Measurements from ENCODE around the gene RARG.

The RARG gene

DNA sequence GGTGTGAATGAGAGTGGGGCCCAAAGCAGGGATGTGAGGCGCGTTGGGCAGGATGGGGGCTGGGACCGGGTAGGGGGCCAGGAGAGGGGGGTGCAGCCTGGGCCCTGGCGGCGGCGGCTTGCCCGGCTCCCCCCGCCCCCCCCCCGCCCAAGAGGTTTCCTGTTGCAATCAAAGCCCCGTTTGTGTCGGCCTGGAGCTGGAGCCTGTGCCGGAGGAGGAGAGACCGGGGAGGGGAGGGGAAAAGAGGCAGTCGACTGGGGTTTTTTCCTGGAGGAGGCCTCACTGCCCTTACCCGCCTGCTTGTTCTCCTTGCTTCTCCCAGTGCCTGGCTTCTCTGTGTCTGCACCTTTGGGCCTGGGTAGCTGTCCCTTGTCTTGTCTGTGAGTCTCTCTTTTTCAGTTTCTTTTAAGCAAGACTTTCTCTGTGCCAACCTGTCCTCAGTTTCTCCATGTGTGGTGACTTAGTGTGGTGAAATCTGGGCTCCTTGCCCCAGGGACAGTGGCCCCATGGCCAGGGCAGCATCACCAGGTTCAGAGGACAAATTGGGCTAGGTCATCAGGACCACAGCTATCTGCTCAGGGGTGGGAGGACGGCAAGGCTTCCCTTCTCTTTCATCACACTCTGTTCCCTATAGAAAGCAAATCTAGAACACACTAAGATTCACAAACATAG lies 8.5 kb downstream of the RARG start:
- H3K36me3 ChIP-seq (ENCODE audit: control insufficient read depth, insufficient read depth, low read length) = no peaks in the 10 kb centered on the region
- no peaks in the 10 kb centered on the region for H3K9me3 ChIP-seq (ENCODE audit: control insufficient read depth, insufficient read depth, low read length)
- H3K4me3 ChIP-seq (ENCODE audit: low read length) = no peak overlapping the region
- peaks cover 28% of the 10 kb centered on the region for H3K4me1 ChIP-seq (ENCODE audit: control insufficient read depth, insufficient read depth, low read length)
- H3K27ac ChIP-seq (ENCODE audit: low read length) = no peak overlapping the region
- H3K27me3 ChIP-seq (ENCODE audit: control insufficient read depth, insufficient read depth, low read length) = no peaks in the 10 kb centered on the region; the same call in 1 of the 2 replicates
- no peak for DNase-seq (ENCODE audit: low read depth, low spot score)
- WGBS (ENCODE audit: insufficient coverage, insufficient read length) = no CpG with 5 or more reads among the region's 16 CpGs

DNA sequence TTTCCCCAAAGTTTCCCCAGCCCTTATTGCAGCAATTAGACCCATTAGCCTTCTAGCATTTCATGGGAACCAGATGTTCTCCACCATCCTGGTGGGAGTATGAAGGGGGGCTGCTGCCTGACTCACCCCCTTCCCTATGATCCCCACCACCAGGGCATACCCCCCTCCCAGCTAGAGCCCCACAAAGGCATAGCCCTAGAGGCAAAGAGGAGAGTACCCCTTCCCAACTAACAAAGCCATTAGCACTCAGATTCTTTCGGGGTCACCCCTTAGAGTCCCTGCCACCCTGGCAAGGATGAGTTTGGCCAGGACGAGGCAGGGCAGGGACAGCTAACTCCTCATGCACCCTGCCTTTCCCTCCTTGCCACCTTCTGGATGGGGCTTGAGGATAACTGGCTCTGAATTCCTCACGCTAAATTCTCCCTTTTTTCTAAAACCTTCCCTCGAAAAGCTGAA lies 9.2 kb downstream of the RARG start:
- no peak overlapping the region for H3K4me3 ChIP-seq (ENCODE audit: low read length)
- H3K36me3 ChIP-seq (ENCODE audit: control insufficient read depth, insufficient read depth, low read length) = no peaks in the 10 kb centered on the region
- peaks cover 29% of the 10 kb centered on the region for H3K4me1 ChIP-seq (ENCODE audit: control insufficient read depth, insufficient read depth, low read length)
- no peaks in the 10 kb centered on the region for H3K9me3 ChIP-seq (ENCODE audit: control insufficient read depth, insufficient read depth, low read length)
- no CpG with 5 or more reads among the region's 4 CpGs for WGBS (ENCODE audit: insufficient coverage, insufficient read length)
- no peak for DNase-seq (ENCODE audit: low read depth, low spot score)
- H3K27ac ChIP-seq (ENCODE audit: low read length) = no peak overlapping the region
- no peaks in the 10 kb centered on the region; the same call in 1 of the 2 replicates for H3K27me3 ChIP-seq (ENCODE audit: control insufficient read depth, insufficient read depth, low read length)

DNA sequence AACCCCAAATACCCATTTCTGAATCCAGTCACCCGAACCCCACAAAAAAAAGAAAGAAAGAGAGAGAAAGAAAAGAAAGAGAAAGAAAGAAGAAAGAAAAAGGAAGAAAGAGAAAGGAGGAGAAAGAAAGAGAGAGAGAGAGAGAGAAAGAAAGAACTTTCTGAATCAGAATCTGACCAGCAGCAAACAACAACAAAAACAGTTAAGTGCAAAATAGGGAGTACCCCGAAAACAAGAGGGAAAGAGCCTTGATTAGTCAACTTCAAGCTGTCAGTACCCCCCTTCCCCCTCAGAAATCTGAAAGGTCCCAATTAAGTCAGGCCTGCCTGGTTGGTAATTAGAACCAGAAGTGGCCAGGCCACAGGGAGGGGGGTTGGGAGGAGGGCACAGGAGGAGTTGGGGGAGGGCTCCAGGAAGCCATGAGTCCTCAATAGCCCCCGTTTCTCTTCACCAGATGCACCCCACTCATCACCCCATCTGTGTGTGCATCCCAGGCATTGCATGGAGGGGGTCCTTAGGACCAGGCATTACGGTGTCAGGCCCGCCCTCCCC lies 9.8 kb downstream of the RARG start:
- H3K4me3 ChIP-seq (ENCODE audit: low read length) = no peak overlapping the region; the same call in 1 of the 2 replicates
- no peaks in the 10 kb centered on the region for H3K9me3 ChIP-seq (ENCODE audit: control insufficient read depth, insufficient read depth, low read length)
- no peak overlapping the region for H3K27ac ChIP-seq (ENCODE audit: low read length)
- no peak for DNase-seq (ENCODE audit: low read depth, low spot score)
- H3K4me1 ChIP-seq (ENCODE audit: control insufficient read depth, insufficient read depth, low read length) = peaks cover 32% of the 10 kb centered on the region
- no peaks in the 10 kb centered on the region; the same call in 1 of the 2 replicates for H3K27me3 ChIP-seq (ENCODE audit: control insufficient read depth, insufficient read depth, low read length)
- no CpG with 5 or more reads among the region's 5 CpGs for WGBS (ENCODE audit: insufficient coverage, insufficient read length)
- H3K36me3 ChIP-seq (ENCODE audit: control insufficient read depth, insufficient read depth, low read length) = no peaks in the 10 kb centered on the region

- no CpG with 5 or more reads among the region's 72 CpGs for WGBS (ENCODE audit: insufficient coverage, insufficient read length)
- Histone ChIP-seq H3K9me3 (ENCODE audit: control insufficient read depth, insufficient read depth, low read length) (no peaks in the 10 kb centered on the region), H3K4me3 (ENCODE audit: low read length) (peak overlapping the region; percentile 58), H3K4me1 (ENCODE audit: control insufficient read depth, insufficient read depth, low read length) (peaks cover 35% of the 10 kb centered on the region), H3K36me3 (ENCODE audit: control insufficient read depth, insufficient read depth, low read length) (no peaks in the 10 kb centered on the region), H3K27me3 (ENCODE audit: control insufficient read depth, insufficient read depth, low read length) (no peaks in the 10 kb centered on the region; the same call in 1 of the 2 replicates), H3K27ac (ENCODE audit: low read length) (no peak overlapping the region)
- DNase-seq (ENCODE audit: low read depth, low spot score) = no peak
Observed at GRCh38 chr12:53221203-53222080, 10.6 kb downstream of the RARG start.

GRCh38 chr12:53220694-53221202 lies 11.3 kb downstream of the RARG start:
- peak overlapping the region; percentile 65; the same call in 1 of the 2 replicates for H3K4me3 ChIP-seq (ENCODE audit: low read length)
- H3K9me3 ChIP-seq (ENCODE audit: control insufficient read depth, insufficient read depth, low read length) = no peaks in the 10 kb centered on the region
- no peak for DNase-seq (ENCODE audit: low read depth, low spot score)
- no peaks in the 10 kb centered on the region for H3K36me3 ChIP-seq (ENCODE audit: control insufficient read depth, insufficient read depth, low read length)
- no peak overlapping the region for H3K27ac ChIP-seq (ENCODE audit: low read length)
- H3K27me3 ChIP-seq (ENCODE audit: control insufficient read depth, insufficient read depth, low read length) = no peaks in the 10 kb centered on the region; the same call in 1 of the 2 replicates
- peaks cover 41% of the 10 kb centered on the region for H3K4me1 ChIP-seq (ENCODE audit: control insufficient read depth, insufficient read depth, low read length)
- no CpG with 5 or more reads among the region's 42 CpGs for WGBS (ENCODE audit: insufficient coverage, insufficient read length)

- no peak for DNase-seq (ENCODE audit: low read depth, low spot score)
- Histone ChIP-seq H3K27ac (ENCODE audit: low read length) (no peak overlapping the region), H3K4me3 (ENCODE audit: low read length) (peak overlapping the region; percentile 65; the same call in 1 of the 2 replicates), H3K27me3 (ENCODE audit: control insufficient read depth, insufficient read depth, low read length) (no peaks in the 10 kb centered on the region; the same call in 1 of the 2 replicates), H3K9me3 (ENCODE audit: control insufficient read depth, insufficient read depth, low read length) (no peaks in the 10 kb centered on the region), H3K4me1 (ENCODE audit: control insufficient read depth, insufficient read depth, low read length) (peaks cover 43% of the 10 kb centered on the region), H3K36me3 (ENCODE audit: control insufficient read depth, insufficient read depth, low read length) (no peaks in the 10 kb centered on the region)
- no CpG with 5 or more reads among the region's 53 CpGs for WGBS (ENCODE audit: insufficient coverage, insufficient read length)
Observed at GRCh38 chr12:53219956-53220693, 11.9 kb downstream of the RARG start.

- no peaks in the 10 kb centered on the region; the same call in 1 of the 2 replicates for H3K27me3 ChIP-seq (ENCODE audit: control insufficient read depth, insufficient read depth, low read length)
- H3K9me3 ChIP-seq (ENCODE audit: control insufficient read depth, insufficient read depth, low read length) = no peaks in the 10 kb centered on the region
- H3K27ac ChIP-seq (ENCODE audit: low read length) = no peak overlapping the region
- H3K36me3 ChIP-seq (ENCODE audit: control insufficient read depth, insufficient read depth, low read length) = no peaks in the 10 kb centered on the region
- WGBS (ENCODE audit: insufficient coverage, insufficient read length) = no CpG with 5 or more reads among the region's 27 CpGs
- DNase-seq (ENCODE audit: low read depth, low spot score) = no peak
- H3K4me3 ChIP-seq (ENCODE audit: low read length) = peak overlapping the region; percentile 65; the same call in 1 of the 2 replicates
- H3K4me1 ChIP-seq (ENCODE audit: control insufficient read depth, insufficient read depth, low read length) = peaks cover 39% of the 10 kb centered on the region
Observed at GRCh38 chr12:53219292-53219955, 12.6 kb downstream of the RARG start.

GRCh38 chr12:53218551-53219291 lies 13.3 kb downstream of the RARG start:
- DNase-seq (ENCODE audit: low read depth, low spot score) = no peak
- no peak overlapping the region for H3K27ac ChIP-seq (ENCODE audit: low read length)
- H3K4me1 ChIP-seq (ENCODE audit: control insufficient read depth, insufficient read depth, low read length) = peaks cover 38% of the 10 kb centered on the region
- peaks cover 2% of the 10 kb centered on the region; the same call in 1 of the 2 replicates for H3K36me3 ChIP-seq (ENCODE audit: control insufficient read depth, insufficient read depth, low read length)
- WGBS (ENCODE audit: insufficient coverage, insufficient read length) = no CpG with 5 or more reads among the region's 30 CpGs
- peak overlapping the region; percentile 65; the same call in 1 of the 2 replicates for H3K4me3 ChIP-seq (ENCODE audit: low read length)
- no peaks in the 10 kb centered on the region; the same call in 1 of the 2 replicates for H3K27me3 ChIP-seq (ENCODE audit: control insufficient read depth, insufficient read depth, low read length)
- no peaks in the 10 kb centered on the region for H3K9me3 ChIP-seq (ENCODE audit: control insufficient read depth, insufficient read depth, low read length)

GRCh38 chr12:53217931-53218307 lies 14.1 kb downstream of the RARG start:
- H3K9me3 ChIP-seq (ENCODE audit: control insufficient read depth, insufficient read depth, low read length) = no peaks in the 10 kb centered on the region
- no peak for DNase-seq (ENCODE audit: low read depth, low spot score)
- peak overlapping the region; percentile 82 for H3K27ac ChIP-seq (ENCODE audit: low read length)
- H3K4me1 ChIP-seq (ENCODE audit: control insufficient read depth, insufficient read depth, low read length) = peaks cover 38% of the 10 kb centered on the region
- no peaks in the 10 kb centered on the region; the same call in 1 of the 2 replicates for H3K27me3 ChIP-seq (ENCODE audit: control insufficient read depth, insufficient read depth, low read length)
- WGBS (ENCODE audit: insufficient coverage, insufficient read length) = no CpG with 5 or more reads among the region's 3 CpGs
- H3K4me3 ChIP-seq (ENCODE audit: low read length) = peak overlapping the region; percentile 4; the same call in 1 of the 2 replicates
- peaks cover 8% of the 10 kb centered on the region; the same call in 1 of the 2 replicates for H3K36me3 ChIP-seq (ENCODE audit: control insufficient read depth, insufficient read depth, low read length)
